ENCODE data around the gene APMAP. TPM values are rescaled to one million over a fixed set of nuclear protein-coding genes. Genes with fewer than 3 reads are reported as not detected.

The APMAP gene
- total RNA-seq, 3 donors from 2014 or later (not counting 1 experiment from before 2014, with no cell fraction given) = 205 to 212 (median 207) TPM

DNA sequence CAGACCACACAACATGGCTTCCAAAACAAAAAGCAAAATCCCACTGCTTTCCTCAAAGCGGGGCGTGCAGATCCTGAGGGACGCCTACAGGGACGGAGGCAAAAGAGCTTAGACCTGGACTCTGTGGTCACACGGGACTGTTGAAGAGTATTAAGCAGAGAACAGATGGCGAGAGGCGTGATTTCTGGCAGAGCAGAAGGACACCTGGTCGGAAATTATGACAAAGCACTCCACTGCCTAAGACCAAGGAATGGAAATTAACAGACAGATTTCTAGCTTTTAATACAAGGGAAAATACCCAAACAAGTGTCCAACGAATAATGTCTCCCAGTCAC lies 28.1 kb downstream of the APMAP start:
- Histone ChIP-seq H3K4me1 (ENCODE audit: control insufficient read depth, insufficient read depth, low read length) (peaks cover 86% of the 10 kb centered on the region), H3K27me3 (ENCODE audit: control insufficient read depth, insufficient read depth, low read length) (no peaks in the 10 kb centered on the region), H3K4me3 (ENCODE audit: low read length) (no peak overlapping the region), H3K9me3 (ENCODE audit: control insufficient read depth, insufficient read depth, low read length) (no peaks in the 10 kb centered on the region), H3K27ac (ENCODE audit: low read length) (peak overlapping the region; percentile 99), H3K36me3 (ENCODE audit: control insufficient read depth, insufficient read depth, low read length) (peaks cover 85% of the 10 kb centered on the region)
- Mint-ChIP-seq H3K9me3 (no peaks in the 10 kb centered on the region), H3K27me3 (ENCODE audit: low read depth in 2 of 2) (no peaks in the 10 kb centered on the region), H3K4me1 (peaks cover 91 to 94% of the 10 kb centered on the region in 2 donors), H3K27ac (peak overlapping the region; percentile 98 to 100), H3K36me3 (peaks cover 16% of the 10 kb centered on the region), H3K4me3 (peak overlapping the region; percentile 81)
- intact Hi-C loops (cut with micrococcal nuclease) = no loop called here
- DNase-seq (no peak), ATAC-seq (no peak)
- TF ChIP-seq, protein P1, sequence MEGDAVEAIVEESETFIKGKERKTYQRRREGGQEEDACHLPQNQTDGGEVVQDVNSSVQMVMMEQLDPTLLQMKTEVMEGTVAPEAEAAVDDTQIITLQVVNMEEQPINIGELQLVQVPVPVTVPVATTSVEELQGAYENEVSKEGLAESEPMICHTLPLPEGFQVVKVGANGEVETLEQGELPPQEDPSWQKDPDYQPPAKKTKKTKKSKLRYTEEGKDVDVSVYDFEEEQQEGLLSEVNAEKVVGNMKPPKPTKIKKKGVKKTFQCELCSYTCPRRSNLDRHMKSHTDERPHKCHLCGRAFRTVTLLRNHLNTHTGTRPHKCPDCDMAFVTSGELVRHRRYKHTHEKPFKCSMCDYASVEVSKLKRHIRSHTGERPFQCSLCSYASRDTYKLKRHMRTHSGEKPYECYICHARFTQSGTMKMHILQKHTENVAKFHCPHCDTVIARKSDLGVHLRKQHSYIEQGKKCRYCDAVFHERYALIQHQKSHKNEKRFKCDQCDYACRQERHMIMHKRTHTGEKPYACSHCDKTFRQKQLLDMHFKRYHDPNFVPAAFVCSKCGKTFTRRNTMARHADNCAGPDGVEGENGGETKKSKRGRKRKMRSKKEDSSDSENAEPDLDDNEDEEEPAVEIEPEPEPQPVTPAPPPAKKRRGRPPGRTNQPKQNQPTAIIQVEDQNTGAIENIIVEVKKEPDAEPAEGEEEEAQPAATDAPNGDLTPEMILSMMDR (IDR thresholded peaks at IDR 0.05) = no peak
- whole genome bisulfite sequencing (ENCODE audit: insufficient coverage) = 88% methylated on average over 9 of the region's 9 CpGs

DNA sequence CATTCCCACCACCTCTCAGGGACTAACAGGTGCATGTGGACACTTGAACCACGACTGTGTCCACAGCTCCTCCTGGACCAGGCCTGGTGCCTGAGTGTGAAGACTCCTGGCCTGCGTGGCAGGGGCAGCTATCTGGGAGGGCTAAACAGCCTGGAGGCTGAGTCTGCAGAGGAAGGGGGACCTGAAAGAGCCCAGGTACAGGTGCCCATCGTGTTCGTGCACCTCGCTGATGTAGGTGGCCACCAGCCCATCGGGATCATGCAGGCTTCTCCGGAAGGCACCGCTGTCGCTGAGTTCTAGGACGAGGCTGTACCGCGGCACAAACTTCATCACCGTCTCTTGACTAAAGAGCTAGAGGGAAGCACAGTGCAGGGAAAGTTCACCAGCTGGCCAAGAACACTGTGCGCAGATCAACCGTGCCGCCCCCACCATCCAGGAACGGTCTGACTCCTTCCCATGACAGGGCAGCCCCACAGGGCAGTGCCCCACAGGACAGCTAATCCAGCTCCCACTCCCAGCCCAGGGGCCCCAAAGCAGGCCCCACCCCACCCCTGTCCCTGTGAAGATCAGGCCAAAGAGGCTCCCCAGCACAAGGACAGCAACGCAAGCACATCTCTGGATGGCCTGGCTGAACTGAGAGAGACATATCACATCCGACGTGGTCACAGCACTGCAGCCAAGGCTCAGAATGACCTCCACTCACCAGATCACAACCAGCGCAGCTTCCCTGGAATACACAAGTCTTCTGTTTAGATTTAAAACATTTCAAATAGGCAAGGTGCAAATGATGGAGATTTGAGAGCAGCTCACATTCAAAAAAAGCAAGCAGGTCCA lies 28.7 kb downstream of the APMAP start:
- Histone ChIP-seq H3K36me3 (ENCODE audit: control insufficient read depth, insufficient read depth, low read length) (peaks cover 85% of the 10 kb centered on the region), H3K4me1 (ENCODE audit: control insufficient read depth, insufficient read depth, low read length) (peaks cover 86% of the 10 kb centered on the region), H3K27ac (ENCODE audit: low read length) (peak overlapping the region; percentile 99), H3K27me3 (ENCODE audit: control insufficient read depth, insufficient read depth, low read length) (no peaks in the 10 kb centered on the region), H3K9me3 (ENCODE audit: control insufficient read depth, insufficient read depth, low read length) (no peaks in the 10 kb centered on the region), H3K4me3 (ENCODE audit: low read length) (no peak overlapping the region)
- peaks cover 93 to 95% of the 10 kb centered on the region in 2 donors for H3K4me1 Mint-ChIP-seq
- intact Hi-C loops (cut with micrococcal nuclease) = no loop called here
- H3K9me3 Mint-ChIP-seq = no peaks in the 10 kb centered on the region
- H3K27me3 Mint-ChIP-seq (ENCODE audit: low read depth in 2 of 2) = no peaks in the 10 kb centered on the region
- TF ChIP-seq, protein P1 (IDR thresholded peaks at IDR 0.05) = no peak
- H3K27ac Mint-ChIP-seq = peak overlapping the region; percentile 98 to 100
- no peak for DNase-seq
- ATAC-seq = no peak
- peak overlapping the region; percentile 84 for H3K4me3 Mint-ChIP-seq
- H3K36me3 Mint-ChIP-seq = peaks cover 17% of the 10 kb centered on the region
- 96% methylated on average over 21 of the region's 21 CpGs for WGBS (ENCODE audit: insufficient coverage)

- intact Hi-C loops (cut with micrococcal nuclease) = no loop called here
- TF ChIP-seq, protein P1 (IDR thresholded peaks at IDR 0.05) = no peak
- Histone ChIP-seq H3K27me3 (ENCODE audit: control insufficient read depth, insufficient read depth, low read length) (no peaks in the 10 kb centered on the region), H3K36me3 (ENCODE audit: control insufficient read depth, insufficient read depth, low read length) (peaks cover 87% of the 10 kb centered on the region), H3K4me3 (ENCODE audit: low read length) (no peak overlapping the region), H3K4me1 (ENCODE audit: control insufficient read depth, insufficient read depth, low read length) (peaks cover 86% of the 10 kb centered on the region), H3K27ac (ENCODE audit: low read length) (peak overlapping the region; percentile 99), H3K9me3 (ENCODE audit: control insufficient read depth, insufficient read depth, low read length) (no peaks in the 10 kb centered on the region)
- H3K4me3 Mint-ChIP-seq = peak overlapping the region; percentile 84
- H3K36me3 Mint-ChIP-seq = peaks cover 17% of the 10 kb centered on the region
- H3K27ac Mint-ChIP-seq = peak overlapping the region; percentile 98 to 100
- WGBS (ENCODE audit: insufficient coverage) = 96% methylated on average over 6 of the region's 6 CpGs
- H3K9me3 Mint-ChIP-seq = no peaks in the 10 kb centered on the region
- H3K27me3 Mint-ChIP-seq (ENCODE audit: low read depth in 2 of 2) = no peaks in the 10 kb centered on the region
- DNase-seq (no peak), ATAC-seq (no peak)
- H3K4me1 Mint-ChIP-seq = peaks cover 91 to 95% of the 10 kb centered on the region in 2 donors
Measured at GRCh38 chr20:24962510-24962909, 30.0 kb downstream of the APMAP start.

GRCh38 chr20:24962182-24962492 lies 30.4 kb downstream of the APMAP start:
- ATAC-seq (no peak), DNase-seq (no peak)
- no peak overlapping the region for H3K4me3 ChIP-seq (ENCODE audit: low read length)
- no peaks in the 10 kb centered on the region for H3K27me3 Mint-ChIP-seq (ENCODE audit: low read depth in 2 of 2)
- intact Hi-C loops (cut with micrococcal nuclease) = no loop called here
- peaks cover 89% of the 10 kb centered on the region for H3K4me1 ChIP-seq (ENCODE audit: control insufficient read depth, insufficient read depth, low read length)
- peaks cover 91 to 95% of the 10 kb centered on the region in 2 donors for H3K4me1 Mint-ChIP-seq
- H3K36me3 Mint-ChIP-seq = peaks cover 17% of the 10 kb centered on the region
- H3K27ac Mint-ChIP-seq = peak overlapping the region; percentile 98 to 100
- no peaks in the 10 kb centered on the region for H3K27me3 ChIP-seq (ENCODE audit: control insufficient read depth, insufficient read depth, low read length)
- no peaks in the 10 kb centered on the region for H3K9me3 Mint-ChIP-seq
- peak overlapping the region; percentile 99 for H3K27ac ChIP-seq (ENCODE audit: low read length)
- H3K9me3 ChIP-seq (ENCODE audit: control insufficient read depth, insufficient read depth, low read length) = no peaks in the 10 kb centered on the region
- H3K36me3 ChIP-seq (ENCODE audit: control insufficient read depth, insufficient read depth, low read length) = peaks cover 87% of the 10 kb centered on the region
- TF ChIP-seq, protein P1 (IDR thresholded peaks at IDR 0.05) = no peak
- peak overlapping the region; percentile 84 for H3K4me3 Mint-ChIP-seq
- 93% methylated on average over 2 of the region's 2 CpGs for WGBS (ENCODE audit: insufficient coverage)

Data from natural killer cell (primary cell).